ENCODE data around the gene ZBTB9.

- TF ChIP-seq CTCF (IDR thresholded peaks at IDR 0.05) (no peak), POLR2A (IDR thresholded peaks at IDR 0.05) (no peak)
Measured at GRCh38 chr6:33453393-33454008, 875 bp upstream of the ZBTB9 start.

Data from lower leg skin (tissue), 3 donors.